Measurements from ENCODE around the gene TARP.
A peak's percentile ranks its signal among the peaks of the same experiment; 100 is the strongest.

TARP gene

DNA sequence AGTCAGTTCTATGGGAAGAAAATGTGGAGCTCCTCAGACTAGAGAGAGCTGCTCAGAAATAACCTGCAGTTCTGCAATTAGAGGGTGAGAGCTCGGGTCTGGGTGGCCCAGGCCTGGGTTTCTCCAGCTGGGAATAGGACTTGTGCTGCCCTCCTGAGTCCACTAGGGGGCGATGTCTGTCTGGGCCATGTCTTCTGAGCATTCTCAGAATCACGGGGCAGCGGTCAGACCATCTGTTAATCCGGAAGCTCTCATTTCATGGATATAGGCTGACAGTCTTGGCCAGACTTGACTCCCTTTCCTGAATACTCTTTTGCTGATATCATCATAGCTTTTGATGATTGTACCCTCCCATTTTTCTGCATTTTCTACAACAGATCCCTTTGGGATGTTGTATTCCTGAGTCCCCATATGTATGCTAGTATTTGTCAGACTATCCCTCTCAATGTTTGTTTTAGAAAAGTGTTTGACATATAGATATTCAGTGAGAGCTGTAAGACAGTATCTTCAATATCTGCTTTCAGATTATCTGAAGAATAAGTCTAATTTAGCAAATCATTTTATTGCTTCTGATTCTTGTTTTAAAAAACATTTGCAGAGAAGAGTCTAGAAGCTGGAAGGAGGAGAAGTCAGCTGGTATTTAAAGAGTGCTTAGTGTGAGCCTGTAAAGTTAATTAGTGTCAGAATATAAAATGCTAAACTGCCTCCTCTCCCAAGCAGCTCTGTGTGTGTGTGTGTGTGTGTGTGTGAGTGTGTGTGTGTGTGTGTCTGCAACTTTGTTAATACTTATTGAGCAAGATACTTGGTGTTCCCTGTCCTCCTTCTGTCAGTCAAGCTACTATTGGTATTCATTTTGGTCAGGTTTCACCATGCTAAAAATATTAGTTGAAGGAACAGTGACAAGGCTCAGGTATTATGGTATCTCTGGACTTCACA lies 57.4 kb downstream of the TARP start:
- Histone ChIP-seq H3K27ac (ENCODE audit: low read length) (no peak overlapping the region), H2AFZ (ENCODE audit: low read depth, low read length) (peak overlapping the region; percentile 37; the same call in 1 of the 2 replicates)

DNA sequence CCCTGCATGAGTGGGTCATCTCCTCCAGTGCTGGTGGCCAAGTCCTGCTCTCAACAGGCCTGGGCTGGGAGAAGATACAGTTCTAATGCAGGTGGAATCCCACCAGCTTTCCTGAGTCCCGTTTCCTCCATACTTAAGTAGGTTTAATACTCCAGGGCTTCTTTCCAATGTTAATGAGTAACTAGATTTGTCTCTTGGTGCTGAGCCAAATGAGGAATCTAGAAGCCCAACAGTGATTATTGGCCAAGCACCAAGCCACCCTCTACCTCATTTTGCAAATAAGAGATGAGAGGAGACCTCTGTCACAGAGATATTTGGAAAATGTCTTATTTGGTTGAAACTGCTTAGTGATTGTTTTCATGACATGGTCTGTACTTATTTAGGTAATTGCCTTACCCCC lies 58.3 kb downstream of the TARP start:
- Histone ChIP-seq H3K27me3 (ENCODE audit: low read depth, low read length) (no peaks in the 10 kb centered on the region), H3K9me3 (ENCODE audit: insufficient read depth, low read length) (no peaks in the 10 kb centered on the region), H3K79me2 (ENCODE audit: low read length) (no peaks in the 10 kb centered on the region), H3K27ac (ENCODE audit: low read length) (no peak overlapping the region), H3K4me2 (ENCODE audit: low read length) (no peak overlapping the region), H3K4me3 (ENCODE audit: low read length) (no peak overlapping the region), H2AFZ (ENCODE audit: low read depth, low read length) (no peak overlapping the region), H4K20me1 (ENCODE audit: insufficient read depth, low read length) (no peaks in the 10 kb centered on the region), H3K9ac (ENCODE audit: low read length) (no peak overlapping the region), H3K4me1 (ENCODE audit: low read length) (peaks cover 7% of the 10 kb centered on the region), H3K36me3 (replicated peaks; ENCODE audit: low read depth, low read length) (peaks cover 11% of the 10 kb centered on the region)
- TF ChIP-seq, protein P1, sequence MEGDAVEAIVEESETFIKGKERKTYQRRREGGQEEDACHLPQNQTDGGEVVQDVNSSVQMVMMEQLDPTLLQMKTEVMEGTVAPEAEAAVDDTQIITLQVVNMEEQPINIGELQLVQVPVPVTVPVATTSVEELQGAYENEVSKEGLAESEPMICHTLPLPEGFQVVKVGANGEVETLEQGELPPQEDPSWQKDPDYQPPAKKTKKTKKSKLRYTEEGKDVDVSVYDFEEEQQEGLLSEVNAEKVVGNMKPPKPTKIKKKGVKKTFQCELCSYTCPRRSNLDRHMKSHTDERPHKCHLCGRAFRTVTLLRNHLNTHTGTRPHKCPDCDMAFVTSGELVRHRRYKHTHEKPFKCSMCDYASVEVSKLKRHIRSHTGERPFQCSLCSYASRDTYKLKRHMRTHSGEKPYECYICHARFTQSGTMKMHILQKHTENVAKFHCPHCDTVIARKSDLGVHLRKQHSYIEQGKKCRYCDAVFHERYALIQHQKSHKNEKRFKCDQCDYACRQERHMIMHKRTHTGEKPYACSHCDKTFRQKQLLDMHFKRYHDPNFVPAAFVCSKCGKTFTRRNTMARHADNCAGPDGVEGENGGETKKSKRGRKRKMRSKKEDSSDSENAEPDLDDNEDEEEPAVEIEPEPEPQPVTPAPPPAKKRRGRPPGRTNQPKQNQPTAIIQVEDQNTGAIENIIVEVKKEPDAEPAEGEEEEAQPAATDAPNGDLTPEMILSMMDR (IDR thresholded peaks at IDR 0.05; ENCODE audit: low read depth, low read length) = no peak
- no peak for TF ChIP-seq EZH2phosphoT487 (IDR thresholded peaks at IDR 0.05; ENCODE audit: low read depth)

More for the DNA sequence above, 57.4 kb downstream of the TARP start:
- Histone ChIP-seq H3K79me2 (ENCODE audit: low read length) (no peaks in the 10 kb centered on the region), H3K4me2 (ENCODE audit: low read length) (peak overlapping the region; percentile 36), H3K27me3 (ENCODE audit: low read depth, low read length) (no peaks in the 10 kb centered on the region), H3K9me3 (ENCODE audit: insufficient read depth, low read length) (no peaks in the 10 kb centered on the region), H4K20me1 (ENCODE audit: insufficient read depth, low read length) (no peaks in the 10 kb centered on the region), H3K9ac (ENCODE audit: low read length) (no peak overlapping the region), H3K4me1 (ENCODE audit: low read length) (peaks cover 13% of the 10 kb centered on the region), H3K36me3 (replicated peaks; ENCODE audit: low read depth, low read length) (peaks cover 11% of the 10 kb centered on the region), H3K4me3 (ENCODE audit: low read length) (no peak overlapping the region)
- TF ChIP-seq, protein P1 (IDR thresholded peaks at IDR 0.05; ENCODE audit: low read depth, low read length) = peak; percentile 93
- TF ChIP-seq EZH2phosphoT487 (IDR thresholded peaks at IDR 0.05; ENCODE audit: low read depth) = no peak

DNA sequence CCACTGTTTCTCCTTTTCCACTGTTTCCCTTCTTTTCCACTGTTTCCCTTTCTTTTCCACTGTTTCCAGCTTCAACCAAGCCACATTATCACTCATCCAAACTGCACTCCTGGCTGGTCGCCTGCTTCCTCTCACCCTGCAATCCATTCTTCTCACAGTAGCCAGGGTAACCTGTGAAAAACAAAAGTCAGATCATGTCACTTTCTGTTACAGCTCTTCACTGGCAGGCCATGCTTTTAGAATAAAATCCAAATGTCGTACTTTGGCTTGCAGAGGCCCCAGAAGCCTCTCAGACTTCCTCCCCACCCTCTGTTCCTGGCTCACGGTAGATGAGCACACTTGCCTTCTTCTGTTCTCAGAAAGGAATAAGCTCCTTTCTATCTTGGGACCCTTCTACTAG lies 61.5 kb downstream of the TARP start:
- Histone ChIP-seq H3K27ac (ENCODE audit: low read length) (no peak overlapping the region), H3K4me3 (ENCODE audit: low read length) (no peak overlapping the region), H3K9me3 (ENCODE audit: insufficient read depth, low read length) (no peaks in the 10 kb centered on the region), H3K4me1 (ENCODE audit: low read length) (peaks cover 4% of the 10 kb centered on the region; the same call in 1 of the 2 replicates), H3K79me2 (ENCODE audit: low read length) (no peaks in the 10 kb centered on the region), H3K4me2 (ENCODE audit: low read length) (no peak overlapping the region), H3K9ac (ENCODE audit: low read length) (no peak overlapping the region), H3K36me3 (replicated peaks; ENCODE audit: low read depth, low read length) (peaks cover under 1% of the 10 kb centered on the region), H3K27me3 (ENCODE audit: low read depth, low read length) (no peaks in the 10 kb centered on the region), H4K20me1 (ENCODE audit: insufficient read depth, low read length) (no peaks in the 10 kb centered on the region), H2AFZ (ENCODE audit: low read depth, low read length) (no peak overlapping the region)
- TF ChIP-seq EZH2phosphoT487 (IDR thresholded peaks at IDR 0.05; ENCODE audit: low read depth) = no peak
- TF ChIP-seq, protein P1 (IDR thresholded peaks at IDR 0.05; ENCODE audit: low read depth, low read length) = no peak

DNA sequence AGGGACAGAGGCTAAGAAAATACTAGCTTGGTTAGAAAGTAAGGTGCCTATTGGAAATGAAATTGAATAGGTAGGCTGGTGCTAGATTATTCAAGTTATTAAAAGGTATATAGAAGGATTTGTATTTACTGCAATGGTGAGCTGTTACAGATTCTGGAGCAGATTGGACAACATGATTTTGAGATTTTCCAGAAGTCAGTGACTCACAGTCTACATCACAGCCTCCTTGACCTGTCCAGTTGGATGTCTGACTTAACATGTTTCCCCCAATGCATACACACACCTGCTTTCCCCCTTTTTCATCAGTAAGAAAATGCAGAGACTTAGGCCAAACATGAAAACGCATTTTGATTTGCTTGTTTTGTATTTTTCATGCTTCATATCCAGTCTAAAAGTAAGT lies 62.0 kb downstream of the TARP start:
- TF ChIP-seq, protein P1 (IDR thresholded peaks at IDR 0.05; ENCODE audit: low read depth, low read length) = no peak
- TF ChIP-seq EZH2phosphoT487 (IDR thresholded peaks at IDR 0.05; ENCODE audit: low read depth) = no peak
- no peak overlapping the region for H3K4me3 ChIP-seq (ENCODE audit: low read length)
- no peaks in the 10 kb centered on the region for H3K9me3 ChIP-seq (ENCODE audit: insufficient read depth, low read length)
- no peak overlapping the region for H3K27ac ChIP-seq (ENCODE audit: low read length)
- H3K9ac ChIP-seq (ENCODE audit: low read length) = no peak overlapping the region
- no peaks in the 10 kb centered on the region for H3K27me3 ChIP-seq (ENCODE audit: low read depth, low read length)
- H4K20me1 ChIP-seq (ENCODE audit: insufficient read depth, low read length) = no peaks in the 10 kb centered on the region
- no peaks in the 10 kb centered on the region for H3K36me3 ChIP-seq (replicated peaks; ENCODE audit: low read depth, low read length)
- no peak overlapping the region for H3K4me2 ChIP-seq (ENCODE audit: low read length)
- H3K4me1 ChIP-seq (ENCODE audit: low read length) = peaks cover 4% of the 10 kb centered on the region; the same call in 1 of the 2 replicates
- no peaks in the 10 kb centered on the region for H3K79me2 ChIP-seq (ENCODE audit: low read length)
- no peak overlapping the region for H2AFZ ChIP-seq (ENCODE audit: low read depth, low read length)

Measured in OCI-LY3 (cell line).